ENCODE data around the gene NIPAL3. TPM values are rescaled to one million over a fixed set of nuclear protein-coding genes. Genes with fewer than 3 reads are reported as not detected.
A peak's percentile ranks its signal among the peaks of the same experiment; 100 is the strongest.

The NIPAL3 gene
- total RNA-seq, 2 donors from 2014 or later: 32.9 to 41.7 TPM

DNA sequence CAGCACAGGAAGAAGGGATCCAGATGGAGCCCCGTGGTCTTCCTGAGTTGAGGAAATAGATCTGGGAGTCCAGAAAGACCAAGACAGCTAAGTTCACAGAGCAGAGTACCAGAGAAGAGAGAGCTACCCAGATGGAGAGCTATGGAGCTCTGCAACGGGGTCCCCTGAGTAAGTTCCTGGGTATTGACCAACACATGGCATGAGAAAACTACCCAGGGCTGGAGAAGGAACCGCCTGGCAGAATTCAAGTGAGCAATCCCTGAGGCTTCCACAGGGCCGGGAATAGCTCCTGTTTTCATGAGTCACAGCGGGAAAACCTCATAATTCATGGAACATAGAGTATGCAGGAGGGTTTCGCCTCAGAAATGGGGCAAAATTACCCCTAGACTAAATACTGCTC is 21.7 kb upstream of the NIPAL3 start:
- Mint-ChIP-seq H3K36me3 (ENCODE audit: low read depth) (no peaks in the 10 kb centered on the region), H3K27me3 (no peaks in the 10 kb centered on the region), H3K4me1 (peaks cover 23% of the 10 kb centered on the region), H3K27ac (peak overlapping the region; percentile 97), H3K4me3 (no peak overlapping the region)
- no peaks in the 10 kb centered on the region for H3K9me3 ChIP-seq (ENCODE audit: control insufficient read depth, low read length, poor library complexity, severe bottlenecking)
- no peak for DNase-seq
- ATAC-seq: no peak

DNA sequence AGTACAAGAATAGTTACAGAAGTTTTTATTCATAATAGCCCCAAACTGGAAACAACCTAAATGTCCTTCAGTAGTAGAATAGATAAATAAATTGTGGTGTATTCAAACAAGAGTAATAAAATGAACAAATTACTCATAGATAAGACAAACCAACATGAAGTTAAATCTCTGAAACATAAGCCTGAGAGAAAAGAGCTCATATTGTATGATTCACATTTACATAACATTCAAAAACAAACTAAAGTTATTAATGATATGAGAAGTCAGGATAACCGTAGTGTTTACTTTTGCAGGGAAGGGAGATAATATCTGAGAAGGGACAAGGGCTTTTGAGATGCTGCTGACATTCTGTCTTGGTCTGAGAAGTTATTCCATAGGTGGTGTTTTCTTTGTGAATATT is 15.5 kb upstream of the NIPAL3 start:
- H3K4me3 Mint-ChIP-seq: no peak overlapping the region
- H3K27me3 Mint-ChIP-seq: no peaks in the 10 kb centered on the region
- no peak for DNase-seq
- no peaks in the 10 kb centered on the region for H3K36me3 Mint-ChIP-seq (ENCODE audit: low read depth)
- H3K27ac Mint-ChIP-seq: peak overlapping the region; percentile 53
- no peaks in the 10 kb centered on the region for H3K9me3 ChIP-seq (ENCODE audit: control insufficient read depth, low read length, poor library complexity, severe bottlenecking)
- peaks cover 5% of the 10 kb centered on the region for H3K4me1 Mint-ChIP-seq
- ATAC-seq: no peak

DNA sequence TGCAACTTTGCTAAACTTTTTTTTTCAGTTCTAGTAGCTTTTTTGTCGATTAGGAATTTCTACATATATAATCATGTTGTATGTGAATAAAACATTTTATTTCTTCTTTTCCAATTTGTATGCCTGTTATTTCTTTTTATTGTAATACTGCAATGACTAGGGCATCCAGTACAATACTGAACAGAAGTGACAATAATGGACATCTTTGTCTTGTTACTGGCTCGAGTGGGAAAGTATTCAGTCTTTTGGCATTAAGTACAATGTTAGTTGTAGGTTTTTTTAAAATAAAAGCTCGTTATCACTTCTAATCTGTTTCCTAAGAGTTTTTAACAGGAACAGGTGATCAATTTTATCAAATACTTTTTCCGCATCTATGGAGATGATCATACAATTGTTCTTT is 11.8 kb upstream of the NIPAL3 start:
- no peak overlapping the region for H3K4me3 Mint-ChIP-seq
- H3K27me3 Mint-ChIP-seq: no peaks in the 10 kb centered on the region
- no peaks in the 10 kb centered on the region for H3K36me3 Mint-ChIP-seq (ENCODE audit: low read depth)
- no peak overlapping the region for H3K27ac Mint-ChIP-seq
- H3K9me3 ChIP-seq (ENCODE audit: control insufficient read depth, low read length, poor library complexity, severe bottlenecking): no peaks in the 10 kb centered on the region
- DNase-seq (no peak), ATAC-seq (no peak)
- H3K4me1 Mint-ChIP-seq: peaks cover 2% of the 10 kb centered on the region

DNA sequence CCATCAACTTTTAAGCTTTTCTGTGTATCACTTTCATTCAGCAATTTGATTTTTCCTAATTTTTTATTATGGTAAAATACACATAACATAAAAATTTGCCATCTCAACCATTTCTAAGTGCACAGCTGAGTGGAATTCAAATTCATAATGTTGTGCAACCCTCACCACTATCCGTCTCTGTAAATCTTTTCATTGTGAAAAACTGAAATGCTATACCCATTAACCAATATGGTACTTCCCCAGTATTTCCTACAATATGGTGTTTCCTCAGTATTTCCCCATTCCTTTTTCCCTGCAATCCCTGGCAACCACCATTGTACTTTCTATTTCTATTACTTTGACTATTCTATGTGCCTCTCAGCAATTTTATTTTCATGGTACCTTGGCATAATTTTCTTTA is 8.8 kb upstream of the NIPAL3 start:
- H3K4me3 Mint-ChIP-seq: no peak overlapping the region
- H3K36me3 Mint-ChIP-seq (ENCODE audit: low read depth): no peaks in the 10 kb centered on the region
- no peaks in the 10 kb centered on the region for H3K9me3 ChIP-seq (ENCODE audit: control insufficient read depth, low read length, poor library complexity, severe bottlenecking)
- no peak overlapping the region for H3K27ac Mint-ChIP-seq
- H3K4me1 Mint-ChIP-seq: peaks cover 3% of the 10 kb centered on the region
- DNase-seq (no peak), ATAC-seq (no peak)
- H3K27me3 Mint-ChIP-seq: no peaks in the 10 kb centered on the region

DNA sequence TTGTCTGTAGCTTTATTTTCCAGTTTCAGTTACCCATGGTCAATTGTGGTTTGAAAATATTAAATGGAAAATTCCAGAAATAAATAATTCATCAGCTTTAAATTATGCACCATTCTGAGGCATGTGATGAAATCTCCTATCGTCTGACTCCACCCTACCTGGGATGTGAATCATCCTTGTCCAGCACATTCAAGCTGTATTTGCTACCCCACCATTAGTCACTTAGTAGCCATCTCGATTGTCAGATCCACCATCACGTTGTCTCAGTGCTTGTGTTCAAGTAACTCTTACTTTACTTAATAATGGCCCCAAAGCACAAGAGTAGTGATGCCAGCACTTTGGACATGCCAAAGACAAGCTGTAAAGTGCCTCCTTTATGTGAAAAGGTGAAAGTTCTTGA is 6.1 kb upstream of the NIPAL3 start:
- H3K36me3 Mint-ChIP-seq (ENCODE audit: low read depth): no peaks in the 10 kb centered on the region
- no peak overlapping the region for H3K4me3 Mint-ChIP-seq
- DNase-seq (no peak), ATAC-seq (no peak)
- no peaks in the 10 kb centered on the region for H3K27me3 Mint-ChIP-seq
- no peaks in the 10 kb centered on the region for H3K9me3 ChIP-seq (ENCODE audit: control insufficient read depth, low read length, poor library complexity, severe bottlenecking)
- no peak overlapping the region for H3K27ac Mint-ChIP-seq
- peaks cover 15% of the 10 kb centered on the region for H3K4me1 Mint-ChIP-seq

GRCh38 chr1:24410750-24411149 is 4.9 kb upstream of the NIPAL3 start:
- Mint-ChIP-seq H3K27me3 (no peaks in the 10 kb centered on the region), H3K36me3 (ENCODE audit: low read depth) (no peaks in the 10 kb centered on the region), H3K4me1 (peaks cover 22% of the 10 kb centered on the region), H3K27ac (no peak overlapping the region), H3K4me3 (peak overlapping the region; percentile 41)
- DNase-seq (no peak), ATAC-seq (no peak)
- H3K9me3 ChIP-seq (ENCODE audit: control insufficient read depth, low read length, poor library complexity, severe bottlenecking): no peaks in the 10 kb centered on the region

DNA sequence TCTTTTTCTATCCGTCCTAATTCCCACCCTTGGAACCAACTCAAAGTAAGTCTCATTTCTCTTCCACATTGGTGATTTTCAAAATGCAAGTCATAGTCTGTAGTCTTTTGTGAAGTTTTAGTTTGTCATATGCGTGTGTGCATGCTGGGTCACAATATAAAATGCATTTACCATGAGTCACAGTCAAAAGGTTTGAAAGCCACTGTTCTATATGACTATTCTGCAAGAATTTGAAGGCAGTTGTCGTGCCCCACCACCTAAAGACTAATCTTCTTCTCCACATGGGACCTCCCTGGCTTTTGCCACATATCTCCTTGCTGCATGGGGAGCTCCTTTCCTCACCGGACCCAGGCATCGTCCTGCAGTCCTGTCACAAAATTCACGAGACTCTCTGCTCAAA is 3.6 kb upstream of the NIPAL3 start:
- Mint-ChIP-seq H3K4me1 (peaks cover 32% of the 10 kb centered on the region), H3K36me3 (ENCODE audit: low read depth) (no peaks in the 10 kb centered on the region), H3K27me3 (no peaks in the 10 kb centered on the region), H3K27ac (peak overlapping the region; percentile 94), H3K4me3 (peak overlapping the region; percentile 43)
- no peaks in the 10 kb centered on the region for H3K9me3 ChIP-seq (ENCODE audit: control insufficient read depth, low read length, poor library complexity, severe bottlenecking)
- DNase-seq: no peak
- no peak for ATAC-seq

DNA sequence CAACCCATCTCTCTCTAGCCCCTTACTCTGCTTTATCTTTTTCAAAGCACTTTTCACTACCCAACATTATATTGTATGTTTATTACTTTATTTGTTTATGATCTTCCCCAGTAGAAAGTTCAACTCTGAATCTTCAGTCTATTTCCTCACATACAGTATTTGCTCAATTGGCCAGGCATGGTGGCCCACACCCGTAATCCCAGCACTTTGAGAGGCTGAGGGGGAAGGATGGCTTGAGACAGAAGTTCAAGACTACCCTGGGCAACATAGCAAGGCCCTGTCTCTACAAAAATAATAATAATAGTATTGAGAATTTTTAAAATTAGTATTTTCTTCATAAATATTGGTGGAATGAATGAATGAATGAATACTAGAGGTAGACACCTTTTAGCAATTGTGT is 3.2 kb upstream of the NIPAL3 start:
- DNase-seq: no peak
- Mint-ChIP-seq H3K4me3 (peak overlapping the region; percentile 43), H3K36me3 (ENCODE audit: low read depth) (no peaks in the 10 kb centered on the region), H3K27ac (peak overlapping the region; percentile 94), H3K27me3 (no peaks in the 10 kb centered on the region), H3K4me1 (peaks cover 37% of the 10 kb centered on the region)
- no peak for ATAC-seq
- no peaks in the 10 kb centered on the region for H3K9me3 ChIP-seq (ENCODE audit: control insufficient read depth, low read length, poor library complexity, severe bottlenecking)

DNA sequence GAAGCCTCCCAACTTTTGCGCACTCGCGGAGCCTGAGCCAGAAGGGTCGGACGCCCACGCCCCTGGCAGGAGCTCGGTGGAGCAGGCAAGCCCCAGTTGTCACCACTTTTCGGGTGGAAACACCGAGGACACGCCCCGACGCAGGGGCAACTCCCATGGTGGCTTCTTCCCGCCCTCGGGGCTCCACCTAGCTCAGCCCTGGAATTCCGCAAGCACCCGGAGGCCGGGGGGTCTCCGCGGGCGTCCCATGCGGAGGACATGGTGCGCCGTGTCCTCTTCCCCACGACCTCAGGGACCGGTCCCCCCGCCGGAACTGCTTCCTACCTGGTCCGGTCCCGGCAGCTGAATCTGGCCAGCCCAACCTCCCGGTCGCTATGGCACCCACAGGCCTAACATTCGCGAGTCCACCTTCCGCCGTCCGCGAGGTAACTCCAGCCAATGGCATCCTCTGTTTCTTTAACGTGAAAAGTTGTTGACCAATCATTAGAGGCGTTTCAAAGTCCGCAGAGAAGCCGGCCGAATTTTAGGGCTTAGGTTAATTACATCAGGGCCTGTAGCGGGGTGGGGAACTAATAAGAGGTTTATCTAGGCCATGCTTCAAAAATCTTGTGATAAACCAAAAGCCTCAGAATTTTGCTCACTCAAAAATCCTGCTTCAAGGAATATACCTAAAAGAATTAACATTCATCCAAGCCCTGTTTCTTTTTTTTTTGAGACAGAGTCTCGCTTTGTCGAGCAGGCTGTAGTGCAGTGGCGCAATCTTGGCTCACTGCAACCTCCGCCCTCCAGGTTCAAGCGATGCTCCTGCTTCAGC is 2.0 kb upstream of the NIPAL3 start, which contains the start of gene STPG1:
STPG1 (minus strand) TSS at position 433 of the 814 bp plus-strand sequence. CDS start 12,394 bp downstream, outside the sequence.
- peak; percentile 9 for ATAC-seq
- peak; percentile 44 to 64 (median 59) for DNase-seq
- H3K4me1 Mint-ChIP-seq: peaks cover 40% of the 10 kb centered on the region

GRCh38 chr1:24414775-24415333 is 748 bp upstream of the NIPAL3 start:
- H3K9me3 ChIP-seq (ENCODE audit: control insufficient read depth, low read length, poor library complexity, severe bottlenecking): no peaks in the 10 kb centered on the region
- DNase-seq: no peak
- no peak for ATAC-seq
- peak overlapping the region; percentile 94 for H3K27ac Mint-ChIP-seq
- peaks cover 5% of the 10 kb centered on the region for H3K36me3 Mint-ChIP-seq (ENCODE audit: low read depth)
- peak overlapping the region; percentile 99 for H3K4me3 Mint-ChIP-seq
- H3K4me1 Mint-ChIP-seq: peaks cover 47% of the 10 kb centered on the region
- no peaks in the 10 kb centered on the region for H3K27me3 Mint-ChIP-seq

More for the DNA sequence above, 2.0 kb upstream of the NIPAL3 start, which contains the start of gene STPG1:
- Mint-ChIP-seq H3K4me3 (peak within 1 kb of the TSS; percentile 99), H3K27ac (peak within 1 kb of the TSS; percentile 94), H3K27me3 (no peaks in the 10 kb centered on the region), H3K36me3 (ENCODE audit: low read depth) (no peaks in the 10 kb centered on the region)
- no peaks in the 10 kb centered on the region for H3K9me3 ChIP-seq (ENCODE audit: control insufficient read depth, low read length, poor library complexity, severe bottlenecking)

DNA sequence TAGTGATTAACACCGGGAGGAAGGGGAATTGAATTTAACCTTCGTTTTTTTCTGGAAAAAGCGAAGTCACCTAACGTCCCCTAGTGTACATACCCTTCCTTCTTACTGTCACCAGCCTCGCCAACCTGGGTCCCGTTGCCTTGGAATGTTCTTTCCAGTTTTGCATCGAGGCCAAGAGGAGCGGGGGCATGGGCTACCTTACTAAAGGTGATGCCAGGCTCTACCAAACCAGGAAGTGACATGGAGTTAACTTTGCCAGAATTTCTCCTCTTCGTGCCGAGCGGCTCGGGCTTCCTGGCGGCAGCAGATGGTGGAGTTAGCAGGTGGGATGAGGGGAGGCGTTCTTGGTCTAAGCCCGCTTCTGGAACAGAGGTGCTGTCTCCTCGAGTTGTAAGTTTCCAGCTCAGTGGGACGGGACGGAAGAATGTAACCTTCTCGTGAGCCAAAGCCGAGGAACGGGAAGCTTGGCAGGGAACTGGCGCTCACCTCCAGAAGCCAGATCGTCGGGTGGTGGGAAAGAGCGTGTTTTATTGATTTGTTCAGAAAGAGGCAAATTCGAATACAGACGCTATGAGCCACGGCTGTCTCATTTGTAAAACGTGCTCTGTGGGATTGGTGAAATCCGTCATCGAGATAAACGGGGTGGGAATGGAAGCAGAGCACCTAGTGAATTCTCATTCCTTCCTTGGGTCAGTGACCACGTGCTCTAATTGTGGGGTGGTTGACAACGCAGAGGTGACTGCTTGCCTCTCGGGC is 486 bp downstream of the NIPAL3 start:
- ATAC-seq (peak; percentile 18), DNase-seq (no peak)
- H3K4me1 Mint-ChIP-seq: peaks cover 47% of the 10 kb centered on the region
- no peaks in the 10 kb centered on the region for H3K9me3 ChIP-seq (ENCODE audit: control insufficient read depth, low read length, poor library complexity, severe bottlenecking)
- peak overlapping the region; percentile 94 for H3K27ac Mint-ChIP-seq
- H3K27me3 Mint-ChIP-seq: no peaks in the 10 kb centered on the region
- peaks cover 6% of the 10 kb centered on the region for H3K36me3 Mint-ChIP-seq (ENCODE audit: low read depth)
- peak overlapping the region; percentile 99 for H3K4me3 Mint-ChIP-seq

GRCh38 chr1:24416666-24417391 is 1.2 kb downstream of the NIPAL3 start:
- H3K4me3 Mint-ChIP-seq: peak overlapping the region; percentile 99
- H3K27ac Mint-ChIP-seq: peak overlapping the region; percentile 94
- peak in 1 of 3 donors; percentile 18 for DNase-seq
- ATAC-seq: peak; percentile 29
- H3K4me1 Mint-ChIP-seq: peaks cover 46% of the 10 kb centered on the region
- H3K27me3 Mint-ChIP-seq: no peaks in the 10 kb centered on the region
- H3K9me3 ChIP-seq (ENCODE audit: control insufficient read depth, low read length, poor library complexity, severe bottlenecking): no peaks in the 10 kb centered on the region
- H3K36me3 Mint-ChIP-seq (ENCODE audit: low read depth): peaks cover 7% of the 10 kb centered on the region

- Mint-ChIP-seq H3K36me3 (ENCODE audit: low read depth) (peaks cover 11% of the 10 kb centered on the region), H3K27ac (peak overlapping the region; percentile 94), H3K4me1 (peaks cover 43% of the 10 kb centered on the region)
Observed at GRCh38 chr1:24417681-24418080, 2.1 kb downstream of the NIPAL3 start.

More at GRCh38 chr1:24417681-24418080, 2.1 kb downstream of the NIPAL3 start:
- no peaks in the 10 kb centered on the region for H3K27me3 Mint-ChIP-seq
- H3K4me3 Mint-ChIP-seq: peak overlapping the region; percentile 99
- DNase-seq (no peak), ATAC-seq (no peak)
- H3K9me3 ChIP-seq (ENCODE audit: control insufficient read depth, low read length, poor library complexity, severe bottlenecking): no peaks in the 10 kb centered on the region

All from T-helper 17 cell (primary cell).